HG03039 (cell line): ENCODE data around the gene HBQ1.
"Not testable (repeated sequence)": the region's sequence is repeated elsewhere in the genome, so short reads cannot be mapped to it uniquely, and the experiment has no call there.

Experiments used
- ATAC-seq: cut with Tn5 transposase; IDR thresholded peaks from one replicate; pipeline ENCODE4 v1.9.1; 2021; ENCODE audit warnings: mild to moderate bottlenecking, moderate library complexity; ENCODE audit not compliant: unreplicated experiment

HBQ1 gene

GRCh38 chr16:200388-200787 is 20.1 kb downstream of the HBQ1 start:
- ATAC-seq = no peak

- ATAC-seq = no peak
Observed at GRCh38 chr16:203246-203645, 23.0 kb downstream of the HBQ1 start.

GRCh38 chr16:204046-204445 is 23.8 kb downstream of the HBQ1 start:
- not testable (repeated sequence) for ATAC-seq

- ATAC-seq = not testable (repeated sequence)
Observed at GRCh38 chr16:209359-209758, 29.1 kb downstream of the HBQ1 start.

- ATAC-seq = not testable (repeated sequence)
Observed at GRCh38 chr16:211631-212180, 31.4 kb downstream of the HBQ1 start.

- ATAC-seq = no peak
Observed at GRCh38 chr16:212999-213398, 32.7 kb downstream of the HBQ1 start.

- no peak for ATAC-seq
Observed at GRCh38 chr16:220021-220420, 39.8 kb downstream of the HBQ1 start.

- ATAC-seq = no peak
Observed at GRCh38 chr16:228151-228851, 48.0 kb downstream of the HBQ1 start.

GRCh38 chr16:228852-229730 is 48.8 kb downstream of the HBQ1 start, which contains the start of gene LUC7L:
TSS of gene LUC7L (minus strand) at chr16:229449. CDS start at chr16:229339, 110 bp downstream.
- peak; percentile 73 for ATAC-seq

- ATAC-seq = no peak
Observed at GRCh38 chr16:229731-230281, 49.5 kb downstream of the HBQ1 start.

- not testable (repeated sequence) for ATAC-seq
Observed at GRCh38 chr16:230351-230750, 50.1 kb downstream of the HBQ1 start.
